Middle frontal gyrus (tissue), 1 donor: ENCODE results near the gene ARL8A.
A peak's percentile ranks its signal among the peaks of the same experiment; 100 is the strongest.
"Not testable (repeated sequence)": the region's sequence is repeated elsewhere in the genome, so short reads cannot be mapped to it uniquely, and the experiment has no call there.

Source experiments
- DNase-seq: peaks from one replicate; pipeline ENCODE4 v3.0.0-alpha.2; 2015; ENCODE audit warnings: low spot score; ENCODE audit errors: extremely low spot score

Gene ARL8A

GRCh38 chr1:202144402-202145067 is at the start of gene ARL8A:
Gene ARL8A (minus strand): TSS chr1:202144737. CDS start chr1:202144572, 165 bp downstream.
- DNase-seq: no peak

GRCh38 chr1:202194328-202194648 is 49.8 kb upstream of the ARL8A start:
- DNase-seq: no peak

- DNase-seq: no peak
Observed at GRCh38 chr1:202193614-202194327, 49.2 kb upstream of the ARL8A start, which contains the start of gene LGR6. Gene LGR6 (plus strand): TSS chr1:202193799. CDS start chr1:202193990, 191 bp downstream.

- no peak for DNase-seq
Observed at GRCh38 chr1:202192770-202193613, 48.5 kb upstream of the ARL8A start.

GRCh38 chr1:202191391-202191790 is 46.9 kb upstream of the ARL8A start:
- not testable (repeated sequence) for DNase-seq

GRCh38 chr1:202189918-202190715 is 45.6 kb upstream of the ARL8A start:
- DNase-seq: no peak

GRCh38 chr1:202189001-202189790 is 44.7 kb upstream of the ARL8A start:
- DNase-seq: no peak

- DNase-seq: no peak
Observed at GRCh38 chr1:202187697-202188407, 43.3 kb upstream of the ARL8A start.

GRCh38 chr1:202187041-202187671 is 42.6 kb upstream of the ARL8A start:
- DNase-seq: no peak

GRCh38 chr1:202186327-202186726 is 41.8 kb upstream of the ARL8A start:
- no peak for DNase-seq

GRCh38 chr1:202184750-202185460 is 40.4 kb upstream of the ARL8A start:
- DNase-seq: peak; percentile 35

- no peak for DNase-seq
Observed at GRCh38 chr1:202182040-202182877, 37.7 kb upstream of the ARL8A start.

- DNase-seq: no peak
Observed at GRCh38 chr1:202181586-202181985, 37.0 kb upstream of the ARL8A start.

GRCh38 chr1:202180751-202181139 is 36.2 kb upstream of the ARL8A start:
- DNase-seq: not testable (repeated sequence)

GRCh38 chr1:202179828-202180750 is 35.6 kb upstream of the ARL8A start:
- DNase-seq: no peak
